Fibroblast of the aortic adventitia (primary cell): ENCODE measurements around the gene ZNF711. TPM values are rescaled to one million over a fixed set of nuclear protein-coding genes. Genes with fewer than 3 reads are reported as not detected.

Source experiments
- total RNA-seq: library from RNA; depleted of rRNA; stranded (reverse); fragments of >200 nt; gene quantifications from 2 replicates; pipeline ENCODE4 v1.2.3, GENCODE V29; 2012; ENCODE audit warnings: low replicate concordance

Gene ZNF711
- total RNA-seq, 1 donor, result 0.09 TPM

Other genes starting within 250 kb of the ZNF711 start
- 2.6 and 18.0 TPM in 2 replicates for gene APOOL, start 240.1 kb upstream of the ZNF711 start, total RNA-seq
- gene SATL1, start 212 bp upstream of the ZNF711 start, total RNA-seq, result not detected in 2 replicates
- gene POF1B, start 135.7 kb downstream of the ZNF711 start, total RNA-seq, result not detected in 2 replicates